HEK293 (cell line): Measurements from ENCODE around the gene ANGPTL4.
"Not testable (repeated sequence)": the region's sequence is repeated elsewhere in the genome, so short reads cannot be mapped to it uniquely, and the experiment has no call there.

ENCODE experiments used
- CTCF ChIA-PET: fragments of 350-600 bp; formaldehyde crosslinking; extraction: SDS; loops from one replicate; lab custom pipeline; 2021; ENCODE audit warnings: antibody characterized with exemption; lab: Yijun Ruan, JAX
- POLR2A ChIA-PET: fragments of 300-600 bp; formaldehyde crosslinking; extraction: SDS; loops from one replicate; lab custom pipeline; 2020; ENCODE audit warnings: antibody characterized with exemption, inconsistent platforms; lab: Yijun Ruan, JAX
- H3K27ac ChIP-seq: fragments of 200-500 bp; sonication (Bioruptor generic); 2 replicates; pipeline ENCODE4 v1.5.1; 2014; ENCODE audit warnings: low read depth, low read length, control low read depth, inconsistent platforms; ENCODE audit errors: extremely low read depth
- H3K36me3 ChIP-seq, 2 experiments: fragments of 200-500 bp in 1 of 2; sonication (Bioruptor generic) in 1 of 2; 1 replicate in 1 of 2; 2 replicates in 1 of 2; pipeline ENCODE4 v1.5.1; 2014 to 2017; ENCODE audit warnings: inconsistent platforms in 2 of 2, low read length in 2 of 2; ENCODE audit not compliant: control insufficient read depth in 2 of 2, insufficient read depth in 1 of 2
- H3K4me1 ChIP-seq: fragments of 200-500 bp; sonication (Bioruptor generic); 2 replicates; pipeline ENCODE4 v1.5.1; 2014; ENCODE audit warnings: mild to moderate bottlenecking, low read length, inconsistent platforms; ENCODE audit not compliant: control insufficient read depth, insufficient read depth
- H3K4me3 ChIP-seq: 2 replicates; pipeline ENCODE4 v1.5.1; 2011; ENCODE audit warnings: low read depth, mild to moderate bottlenecking, control low read depth, low read length, moderate library complexity
- H3K9me3 ChIP-seq: fragments of 200-500 bp; sonication (Bioruptor generic); 2 replicates; pipeline ENCODE4 v1.5.1; 2014; ENCODE audit warnings: low read depth, low read length, inconsistent platforms; ENCODE audit not compliant: control insufficient read depth, insufficient read depth
- EGR2 ChIP-seq: fragments of 450-650 bp; formaldehyde crosslinking; IDR thresholded peaks from 2 replicates; pipeline ENCODE4 v1.5.1; 2016; ENCODE audit warnings: low read depth, missing biosample characterization, missing genetic modification characterization
- GLI2 ChIP-seq: fragments of 450-650 bp; formaldehyde crosslinking; IDR thresholded peaks from 2 replicates; pipeline ENCODE4; 2017; ENCODE audit warnings: missing biosample characterization, missing genetic modification characterization, low read depth, borderline replicate concordance
- GLI4 ChIP-seq: fragments of 450-650 bp; formaldehyde crosslinking; IDR thresholded peaks from 2 replicates; pipeline ENCODE4 v1.5.1; 2016; ENCODE audit warnings: missing biosample characterization, missing genetic modification characterization
- GLIS2 ChIP-seq: fragments of 450-650 bp; formaldehyde crosslinking; IDR thresholded peaks from 2 replicates; pipeline ENCODE4 v1.5.1; 2016; ENCODE audit warnings: missing biosample characterization, missing genetic modification characterization
- IKZF3 ChIP-seq: fragments of 450-650 bp; IDR thresholded peaks from 2 replicates; pipeline ENCODE4 v1.5.0; 2018; ENCODE audit warnings: missing biosample characterization, mild to moderate bottlenecking, missing genetic modification characterization, moderate library complexity
- KLF10 ChIP-seq: fragments of 450-650 bp; IDR thresholded peaks from 2 replicates; pipeline ENCODE4 v1.5.1; 2018; ENCODE audit warnings: missing biosample characterization, mild to moderate bottlenecking, missing genetic modification characterization
- SCRT2 ChIP-seq: fragments of 450-650 bp; formaldehyde crosslinking; IDR thresholded peaks from 2 replicates; pipeline ENCODE4 v1.5.1; 2016; ENCODE audit warnings: missing biosample characterization, missing genetic modification characterization
- ZBTB10 ChIP-seq: fragments of 450-650 bp; formaldehyde crosslinking; IDR thresholded peaks from 2 replicates; pipeline ENCODE4 v1.5.1; 2016; ENCODE audit warnings: missing biosample characterization, missing genetic modification characterization
- ZBTB17 ChIP-seq: fragments of 450-650 bp; formaldehyde crosslinking; IDR thresholded peaks from 2 replicates; pipeline ENCODE4 v1.5.1; 2016; ENCODE audit warnings: missing biosample characterization, missing genetic modification characterization
- ZIC2 ChIP-seq: fragments of 450-650 bp; formaldehyde crosslinking; IDR thresholded peaks from 2 replicates; pipeline ENCODE4 v1.5.1; 2016; ENCODE audit warnings: missing biosample characterization, missing genetic modification characterization
- ZNF114 ChIP-seq: fragments of 450-650 bp; formaldehyde crosslinking; IDR thresholded peaks from 2 replicates; pipeline ENCODE4 v1.5.0; 2017; ENCODE audit warnings: missing biosample characterization, missing genetic modification characterization
- ZNF121 ChIP-seq: fragments of 450-650 bp; formaldehyde crosslinking; IDR thresholded peaks from 2 replicates; pipeline ENCODE4 v1.5.1; 2016; ENCODE audit warnings: missing biosample characterization, missing genetic modification characterization
- ZNF184 ChIP-seq: fragments of 450-650 bp; IDR thresholded peaks from 2 replicates; pipeline ENCODE4 v1.5.1; 2018; ENCODE audit warnings: missing biosample characterization, mild to moderate bottlenecking, missing genetic modification characterization
- ZNF19 ChIP-seq: fragments of 450-650 bp; formaldehyde crosslinking; IDR thresholded peaks from 2 replicates; pipeline ENCODE4; 2016; ENCODE audit warnings: missing biosample characterization, missing genetic modification characterization, low read depth
- ZNF214 ChIP-seq: fragments of 450-650 bp; formaldehyde crosslinking; IDR thresholded peaks from 2 replicates; pipeline ENCODE4 v1.5.1; 2017; ENCODE audit warnings: missing biosample characterization, mild to moderate bottlenecking, missing genetic modification characterization, borderline replicate concordance
- ZNF248 ChIP-seq: fragments of 450-650 bp; formaldehyde crosslinking; IDR thresholded peaks from 2 replicates; pipeline ENCODE4 v1.5.1; 2017; ENCODE audit warnings: missing biosample characterization, missing genetic modification characterization
- ZNF335 ChIP-seq: fragments of 450-650 bp; formaldehyde crosslinking; conservative IDR thresholded peaks from 2 replicates; pipeline ENCODE4 v1.5.1; 2016; ENCODE audit warnings: missing biosample characterization, missing genetic modification characterization
- ZNF354C ChIP-seq: fragments of 450-650 bp; formaldehyde crosslinking; IDR thresholded peaks from 2 replicates; pipeline ENCODE4 v1.5.1; 2016; ENCODE audit warnings: missing biosample characterization, missing genetic modification characterization, low read depth, borderline replicate concordance
- ZNF529 ChIP-seq: fragments of 450-650 bp; formaldehyde crosslinking; IDR thresholded peaks from 2 replicates; pipeline ENCODE4 v1.5.1; 2017; ENCODE audit warnings: missing genetic modification characterization, missing biosample characterization; ENCODE audit not compliant: insufficient replicate concordance
- ZNF600 ChIP-seq: fragments of 450-650 bp; formaldehyde crosslinking; IDR thresholded peaks from 2 replicates; pipeline ENCODE4 v1.5.1; 2016; ENCODE audit warnings: missing biosample characterization, missing genetic modification characterization
- TF ChIP-seq, protein P1 (sequence below): fragments of 450-650 bp; formaldehyde crosslinking; IDR thresholded peaks from 2 replicates; pipeline ENCODE4 v1.5.1; 2016; ENCODE audit warnings: missing biosample characterization, missing genetic modification characterization

ANGPTL4 gene

DNA sequence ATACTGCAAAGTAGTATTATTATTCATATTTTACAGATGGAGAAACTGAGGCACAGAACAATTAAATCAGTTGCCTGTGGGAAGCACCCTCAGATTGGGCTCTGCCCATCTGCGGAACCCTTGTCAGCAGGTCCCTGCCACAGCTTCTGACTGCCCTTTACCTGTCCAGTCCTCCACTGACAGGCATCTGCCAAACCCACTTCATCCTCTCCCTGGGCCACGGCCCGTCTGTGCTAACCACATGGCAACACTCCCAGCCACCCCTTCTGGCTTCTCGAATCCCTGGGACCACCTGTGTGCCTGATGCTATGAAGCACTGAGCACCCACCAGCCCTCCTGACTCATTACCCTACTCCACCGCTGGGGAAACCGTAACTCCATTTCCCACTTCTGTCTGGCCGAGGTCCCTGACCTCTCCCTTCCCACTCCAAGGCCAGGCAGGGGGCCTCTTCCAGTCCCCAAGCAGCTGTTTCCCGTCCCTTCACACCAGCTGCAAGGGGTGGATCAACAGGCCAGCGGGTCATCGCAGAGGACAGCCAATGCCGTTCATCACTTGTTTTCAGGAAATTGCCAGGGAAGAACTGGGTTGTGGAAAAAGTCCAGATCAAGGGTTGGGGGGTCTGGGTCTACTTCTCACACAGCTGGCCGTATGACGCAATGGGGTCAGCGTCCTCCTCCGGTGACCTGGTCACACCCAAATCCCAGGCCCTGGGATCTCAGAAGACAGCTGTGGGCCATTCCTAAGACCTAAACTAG, 23.4 kb upstream of the ANGPTL4 start:
- Histone ChIP-seq H3K9me3 (no peaks in the 10 kb centered on the region), H3K27ac (no peak overlapping the region), H3K36me3 (no peaks in the 10 kb centered on the region), H3K4me1 (no peaks in the 10 kb centered on the region), H3K4me3 (no peak overlapping the region)
- ChIA-PET CTCF (interaction anchor here (0.6 to 2.1 kb wide), 3 partner anchors 13 to 70 kb away, joined by 5 to 9 read pairs (median 6); no protein-coding TSS in a partner anchor), POLR2A (interaction anchor here (0.7 kb wide), 3 partner anchors 19 to 35 kb away, joined by 3 to 4 read pairs (median 3); partner anchors contain the start of genes NDUFA7 and RPS28)
- TF ChIP-seq IKZF3 (tag by site-specific recombination) (peak; percentile 37; the same call in 1 of the 2 replicates), ZNF214 (tag by site-specific recombination) (no peak), ZBTB17 (tag by site-specific recombination) (no peak), GLI2 (no peak), ZIC2 (tag by site-specific recombination) (0 out of 2 replicates have a peak, but pooled peaks have one; percentile 6), ZNF529 (tag by site-specific recombination) (no peak), SCRT2 (tag by site-specific recombination) (peak; percentile 29; the same call in 1 of the 2 replicates), ZNF600 (tag by site-specific recombination) (0 out of 2 replicates have a peak, but pooled peaks have one; percentile 38), KLF10 (tag by site-specific recombination) (no peak)

GRCh38 chr19:8341504-8341903, 22.5 kb upstream of the ANGPTL4 start:
- ChIA-PET POLR2A (interaction anchor here (0.6 kb wide), 1 partner anchor 40 kb away, joined by 6 read pairs; no protein-coding TSS in a partner anchor), CTCF (interaction anchor here (0.6 to 2.1 kb wide), 3 partner anchors 12 to 321 kb away, joined by 3 to 9 read pairs (median 6); no protein-coding TSS in a partner anchor)
- H3K36me3 ChIP-seq, H3K4me1 ChIP-seq, H3K27ac ChIP-seq: not testable (repeated sequence)
- TF ChIP-seq ZNF121 (tag by site-specific recombination): peak; percentile 89
- TF ChIP-seq, all 188 proteins: peak for 1; not testable (repeated sequence) for 187
- H3K9me3 ChIP-seq, H3K4me3 ChIP-seq: not testable (repeated sequence)

DNA sequence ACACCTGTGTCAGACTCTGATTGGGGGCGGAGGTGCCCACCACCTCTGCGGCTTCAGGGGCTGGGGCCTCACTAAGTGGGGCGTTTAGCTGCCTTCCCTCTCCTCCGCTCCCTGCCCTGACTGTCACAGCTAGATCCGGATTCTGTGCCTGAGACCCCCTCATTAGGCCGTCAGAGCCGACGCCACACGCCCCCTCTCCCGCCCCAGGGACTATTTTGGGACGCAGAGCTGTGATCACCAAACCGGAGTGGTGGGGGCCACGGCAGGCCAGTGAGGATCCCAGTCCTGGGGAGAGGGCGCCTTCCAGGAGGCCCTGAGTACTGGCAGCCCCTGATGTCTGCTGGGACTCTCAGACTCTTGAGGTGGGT, 21.7 kb upstream of the ANGPTL4 start:
- CTCF ChIA-PET: interaction anchor here (0.6 to 1.2 kb wide), 2 partner anchors 12 to 242 kb away, joined by 3 to 4 read pairs; no protein-coding TSS in a partner anchor
- Histone ChIP-seq H3K9me3 (no peaks in the 10 kb centered on the region), H3K4me1 (no peaks in the 10 kb centered on the region), H3K36me3 (no peaks in the 10 kb centered on the region), H3K27ac (no peak overlapping the region), H3K4me3 (no peak overlapping the region)
- POLR2A ChIA-PET: no interaction called here
- TF ChIP-seq ZNF19 (tag by site-specific recombination): no peak
- 0 out of 2 replicates have a peak, but pooled peaks have one; percentile 3 for TF ChIP-seq EGR2

- Histone ChIP-seq H3K4me3 (peak within 1 kb of the TSS; percentile 33), H3K36me3 (no peaks in the 10 kb centered on the region), H3K9me3 (no peaks in the 10 kb centered on the region), H3K27ac (no peak within 1 kb of the TSS), H3K4me1 (no peaks in the 10 kb centered on the region)
- ChIA-PET CTCF (interaction anchor here (0.6 to 1.2 kb wide), 3 partner anchors 11 to 241 kb away, joined by 3 to 4 read pairs (median 3); no protein-coding TSS in a partner anchor), POLR2A (interaction anchor here (1.2 kb wide), 1 partner anchor 70 kb away, joined by 3 read pairs; the partner anchor contains the start of gene MARCHF2)
- 0 out of 2 replicates have a peak, but pooled peaks have one; percentile 13 for TF ChIP-seq ZNF335 (tag by site-specific recombination)
- TF ChIP-seq GLIS2: 0 out of 2 replicates have a peak, but pooled peaks have one; percentile 33
- no peak for TF ChIP-seq ZNF354C
- no peak for TF ChIP-seq ZNF248 (tag by site-specific recombination)
- TF ChIP-seq ZNF114 (tag by site-specific recombination): no peak
- TF ChIP-seq ZNF184 (tag by site-specific recombination): no peak
- TF ChIP-seq ZBTB10: no peak
- no peak for TF ChIP-seq ZNF600 (tag by site-specific recombination)
- TF ChIP-seq, protein P1, sequence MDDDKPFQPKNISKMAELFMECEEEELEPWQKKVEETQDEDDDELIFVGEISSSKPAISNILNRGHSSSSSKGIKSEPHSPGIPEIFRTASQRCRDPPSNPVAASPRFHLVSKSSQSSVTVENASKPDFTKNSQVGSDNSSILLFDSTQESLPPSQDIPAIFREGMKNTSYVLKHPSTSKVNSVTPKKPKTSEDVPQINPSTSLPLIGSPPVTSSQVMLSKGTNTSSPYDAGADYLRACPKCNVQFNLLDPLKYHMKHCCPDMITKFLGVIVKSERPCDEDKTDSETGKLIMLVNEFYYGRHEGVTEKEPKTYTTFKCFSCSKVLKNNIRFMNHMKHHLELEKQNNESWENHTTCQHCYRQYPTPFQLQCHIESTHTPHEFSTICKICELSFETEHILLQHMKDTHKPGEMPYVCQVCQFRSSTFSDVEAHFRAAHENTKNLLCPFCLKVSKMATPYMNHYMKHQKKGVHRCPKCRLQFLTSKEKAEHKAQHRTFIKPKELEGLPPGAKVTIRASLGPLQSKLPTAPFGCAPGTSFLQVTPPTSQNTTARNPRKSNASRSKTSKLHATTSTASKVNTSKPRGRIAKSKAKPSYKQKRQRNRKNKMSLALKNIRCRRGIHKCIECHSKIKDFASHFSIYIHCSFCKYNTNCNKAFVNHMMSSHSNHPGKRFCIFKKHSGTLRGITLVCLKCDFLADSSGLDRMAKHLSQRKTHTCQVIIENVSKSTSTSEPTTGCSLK (tag by site-specific recombination): no peak
- TF ChIP-seq GLI4 (tag by site-specific recombination): no peak
These were observed 21.1 kb upstream of the ANGPTL4 start, which contains the start of gene KANK3 for GRCh38 chr19:8342684-8343482. Gene KANK3 (minus strand): TSS chr19:8343262. CDS start chr19:8337828, 5,434 bp downstream.
